HG03571 (cell line): ENCODE results near the gene PIGM.
A peak's percentile ranks its signal among the peaks of the same experiment; 100 is the strongest.
"Not testable (repeated sequence)": the region's sequence is repeated elsewhere in the genome, so short reads cannot be mapped to it uniquely, and the experiment has no call there.

ENCODE experiments used
- ATAC-seq: cut with Tn5 transposase; IDR thresholded peaks from one replicate; pipeline ENCODE4 v1.9.1; 2021; ENCODE audit not compliant: unreplicated experiment

Gene PIGM

GRCh38 chr1:160061369-160062229 lies 29.8 kb upstream of the PIGM start:
- no peak for ATAC-seq

- no peak for ATAC-seq
Observed at GRCh38 chr1:160058087-160058486, 26.3 kb upstream of the PIGM start.

GRCh38 chr1:160056648-160057169 lies 24.9 kb upstream of the PIGM start:
- no peak for ATAC-seq

GRCh38 chr1:160053548-160054365 lies 22.0 kb upstream of the PIGM start:
- ATAC-seq: no peak

GRCh38 chr1:160052936-160053335 lies 21.1 kb upstream of the PIGM start:
- no peak for ATAC-seq

- ATAC-seq: no peak
Observed at GRCh38 chr1:160050619-160051018, 18.8 kb upstream of the PIGM start.

- ATAC-seq: not testable (repeated sequence)
Observed at GRCh38 chr1:160050182-160050581, 18.4 kb upstream of the PIGM start.

GRCh38 chr1:160049101-160049500 lies 17.3 kb upstream of the PIGM start:
- ATAC-seq: no peak

- no peak for ATAC-seq
Observed at GRCh38 chr1:160048335-160048734, 16.5 kb upstream of the PIGM start.

- ATAC-seq: peak; percentile 34
Observed at GRCh38 chr1:160047111-160047991, 15.6 kb upstream of the PIGM start.

GRCh38 chr1:160046494-160047110 lies 14.8 kb upstream of the PIGM start:
- ATAC-seq: peak; percentile 69

- no peak for ATAC-seq
Observed at GRCh38 chr1:160045653-160046052, 13.9 kb upstream of the PIGM start.

GRCh38 chr1:160043543-160043942 lies 11.8 kb upstream of the PIGM start:
- ATAC-seq: no peak

GRCh38 chr1:160040476-160040875 lies 8.7 kb upstream of the PIGM start:
- ATAC-seq: no peak

- ATAC-seq: peak; percentile 3
Observed at GRCh38 chr1:160032165-160032820, 503 bp upstream of the PIGM start.

- no peak for ATAC-seq
Observed at GRCh38 chr1:160030657-160031364, 979 bp downstream of the PIGM start.

GRCh38 chr1:160028426-160028825 lies 3.4 kb downstream of the PIGM start:
- no peak for ATAC-seq

- ATAC-seq: no peak
Observed at GRCh38 chr1:160025314-160025713, 6.5 kb downstream of the PIGM start.

GRCh38 chr1:160024195-160024905 lies 7.4 kb downstream of the PIGM start:
- no peak for ATAC-seq
